Measurements from ENCODE around the gene LSP1. TPM values are rescaled to one million over a fixed set of nuclear protein-coding genes. Genes with fewer than 3 reads are reported as not detected.

LSP1 gene
- total RNA-seq, 1 donor from 2014 or later: 29.2 TPM

GRCh38 chr11:1847006-1847735 is 5.7 kb upstream of the LSP1 start:
- Histone ChIP-seq H3K4me1 (ENCODE audit: control insufficient read depth in 3 of 3, insufficient read depth in 3 of 3, low read length in 3 of 3) (peaks cover 6 to 46% (median 21%) of the 10 kb centered on the region in 3 donors), H3K36me3 (ENCODE audit: control insufficient read depth in 3 of 3, insufficient read depth in 3 of 3, low read length in 3 of 3) (no peaks in the 10 kb centered on the region)

DNA sequence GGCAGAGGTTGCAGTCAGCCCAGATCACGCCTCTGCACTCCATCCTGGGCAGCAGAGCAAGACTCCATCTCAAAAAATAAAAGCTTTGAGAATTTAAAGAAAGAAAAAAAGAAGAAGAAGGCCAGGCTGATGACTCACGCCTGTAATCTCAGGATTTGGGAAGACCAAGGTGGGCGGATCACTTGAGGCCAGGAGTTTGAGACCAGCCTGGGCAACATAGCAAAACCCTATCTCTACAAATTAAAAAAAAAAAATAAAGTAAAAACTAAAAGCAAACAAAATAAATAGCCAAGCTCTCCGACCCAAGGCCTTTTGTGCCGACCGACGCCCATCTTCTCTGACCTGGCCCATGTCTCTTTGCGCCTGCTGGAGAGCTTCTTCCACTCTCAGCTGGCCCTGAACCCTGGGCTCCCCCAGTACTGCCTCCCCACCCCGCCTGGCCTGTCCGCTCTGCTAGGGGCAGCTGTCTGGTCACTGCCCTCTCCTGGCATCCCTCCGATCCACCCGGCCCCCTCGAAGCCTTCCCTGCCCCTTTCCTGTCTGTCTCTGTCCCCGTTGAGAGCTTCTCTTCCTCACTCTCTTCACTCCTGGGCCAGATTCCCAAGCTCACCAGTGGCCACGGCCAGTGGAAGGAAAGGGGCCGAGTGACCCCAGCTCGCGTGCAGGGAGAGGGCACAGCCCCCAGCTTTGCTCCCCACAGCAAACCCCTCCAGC is 4.8 kb upstream of the LSP1 start:
- no peak overlapping the region for H3K4me3 ChIP-seq (ENCODE audit: low read length in 3 of 3)
- no peak overlapping the region for H3K27ac ChIP-seq (ENCODE audit: low read depth, low read length)
- no peak overlapping the region for H3K9ac ChIP-seq (ENCODE audit: low read depth in 1 of 3, low read length in 3 of 3)
- H3K36me3 ChIP-seq (ENCODE audit: control insufficient read depth in 3 of 3, insufficient read depth in 3 of 3, low read length in 3 of 3): no peaks in the 10 kb centered on the region
- H3K27me3 ChIP-seq (ENCODE audit: control insufficient read depth in 3 of 3, insufficient read depth in 3 of 3, low read length in 3 of 3): peaks cover 0 to 4% (median 0%) of the 10 kb centered on the region in 3 donors
- H3K4me1 ChIP-seq (ENCODE audit: control insufficient read depth in 3 of 3, insufficient read depth in 3 of 3, low read length in 3 of 3): peaks cover 8 to 49% (median 24%) of the 10 kb centered on the region in 3 donors
- no peaks in the 10 kb centered on the region for H3K9me3 ChIP-seq (ENCODE audit: control insufficient read depth in 3 of 3, low read length in 3 of 3)

More at GRCh38 chr11:1847006-1847735, 5.7 kb upstream of the LSP1 start:
- peaks cover 0 to 4% (median 0%) of the 10 kb centered on the region in 3 donors for H3K27me3 ChIP-seq (ENCODE audit: control insufficient read depth in 3 of 3, insufficient read depth in 3 of 3, low read length in 3 of 3)
- H3K9me3 ChIP-seq (ENCODE audit: control insufficient read depth in 3 of 3, low read length in 3 of 3): no peaks in the 10 kb centered on the region
- no peak overlapping the region for H3K9ac ChIP-seq (ENCODE audit: low read depth in 1 of 3, low read length in 3 of 3)
- H3K4me3 ChIP-seq (ENCODE audit: low read length in 3 of 3): no peak overlapping the region
- no peak overlapping the region for H3K27ac ChIP-seq (ENCODE audit: low read depth, low read length)

- Histone ChIP-seq H3K4me3 (ENCODE audit: low read length in 3 of 3) (no peak overlapping the region), H3K9ac (ENCODE audit: low read depth in 1 of 3, low read length in 3 of 3) (no peak overlapping the region), H3K27ac (ENCODE audit: low read depth, low read length) (no peak overlapping the region), H3K4me1 (ENCODE audit: control insufficient read depth in 3 of 3, insufficient read depth in 3 of 3, low read length in 3 of 3) (peaks cover 13 to 56% (median 29%) of the 10 kb centered on the region in 3 donors), H3K27me3 (ENCODE audit: control insufficient read depth in 3 of 3, insufficient read depth in 3 of 3, low read length in 3 of 3) (peaks cover 0 to 4% (median 0%) of the 10 kb centered on the region in 3 donors), H3K36me3 (ENCODE audit: control insufficient read depth in 3 of 3, insufficient read depth in 3 of 3, low read length in 3 of 3) (no peaks in the 10 kb centered on the region), H3K9me3 (ENCODE audit: control insufficient read depth in 3 of 3, low read length in 3 of 3) (no peaks in the 10 kb centered on the region)
Observed at GRCh38 chr11:1848640-1849430, 4.0 kb upstream of the LSP1 start.

- Histone ChIP-seq H3K4me3 (ENCODE audit: low read length in 3 of 3) (no peak overlapping the region), H3K27ac (ENCODE audit: low read depth, low read length) (no peak overlapping the region), H3K36me3 (ENCODE audit: control insufficient read depth in 3 of 3, insufficient read depth in 3 of 3, low read length in 3 of 3) (no peaks in the 10 kb centered on the region), H3K27me3 (ENCODE audit: control insufficient read depth in 3 of 3, insufficient read depth in 3 of 3, low read length in 3 of 3) (peaks cover 0 to 4% (median 0%) of the 10 kb centered on the region in 3 donors), H3K4me1 (ENCODE audit: control insufficient read depth in 3 of 3, insufficient read depth in 3 of 3, low read length in 3 of 3) (peaks cover 31 to 69% (median 36%) of the 10 kb centered on the region in 3 donors), H3K9me3 (ENCODE audit: control insufficient read depth in 3 of 3, low read length in 3 of 3) (no peaks in the 10 kb centered on the region), H3K9ac (ENCODE audit: low read depth in 1 of 3, low read length in 3 of 3) (no peak overlapping the region)
Observed at GRCh38 chr11:1851468-1852180, 1.3 kb upstream of the LSP1 start.

- peaks cover 0 to 4% (median 0%) of the 10 kb centered on the region in 3 donors for H3K27me3 ChIP-seq (ENCODE audit: control insufficient read depth in 3 of 3, insufficient read depth in 3 of 3, low read length in 3 of 3)
- H3K4me3 ChIP-seq (ENCODE audit: low read length in 3 of 3): no peak overlapping the region
- H3K27ac ChIP-seq (ENCODE audit: low read depth, low read length): peak overlapping the region; percentile 79
- peaks cover 31 to 73% (median 35%) of the 10 kb centered on the region in 3 donors for H3K4me1 ChIP-seq (ENCODE audit: control insufficient read depth in 3 of 3, insufficient read depth in 3 of 3, low read length in 3 of 3)
- H3K36me3 ChIP-seq (ENCODE audit: control insufficient read depth in 3 of 3, insufficient read depth in 3 of 3, low read length in 3 of 3): no peaks in the 10 kb centered on the region
- H3K9ac ChIP-seq (ENCODE audit: low read depth in 1 of 3, low read length in 3 of 3): no peak overlapping the region
- H3K9me3 ChIP-seq (ENCODE audit: control insufficient read depth in 3 of 3, low read length in 3 of 3): no peaks in the 10 kb centered on the region
Observed at GRCh38 chr11:1852271-1852876, 510 bp upstream of the LSP1 start.

DNA sequence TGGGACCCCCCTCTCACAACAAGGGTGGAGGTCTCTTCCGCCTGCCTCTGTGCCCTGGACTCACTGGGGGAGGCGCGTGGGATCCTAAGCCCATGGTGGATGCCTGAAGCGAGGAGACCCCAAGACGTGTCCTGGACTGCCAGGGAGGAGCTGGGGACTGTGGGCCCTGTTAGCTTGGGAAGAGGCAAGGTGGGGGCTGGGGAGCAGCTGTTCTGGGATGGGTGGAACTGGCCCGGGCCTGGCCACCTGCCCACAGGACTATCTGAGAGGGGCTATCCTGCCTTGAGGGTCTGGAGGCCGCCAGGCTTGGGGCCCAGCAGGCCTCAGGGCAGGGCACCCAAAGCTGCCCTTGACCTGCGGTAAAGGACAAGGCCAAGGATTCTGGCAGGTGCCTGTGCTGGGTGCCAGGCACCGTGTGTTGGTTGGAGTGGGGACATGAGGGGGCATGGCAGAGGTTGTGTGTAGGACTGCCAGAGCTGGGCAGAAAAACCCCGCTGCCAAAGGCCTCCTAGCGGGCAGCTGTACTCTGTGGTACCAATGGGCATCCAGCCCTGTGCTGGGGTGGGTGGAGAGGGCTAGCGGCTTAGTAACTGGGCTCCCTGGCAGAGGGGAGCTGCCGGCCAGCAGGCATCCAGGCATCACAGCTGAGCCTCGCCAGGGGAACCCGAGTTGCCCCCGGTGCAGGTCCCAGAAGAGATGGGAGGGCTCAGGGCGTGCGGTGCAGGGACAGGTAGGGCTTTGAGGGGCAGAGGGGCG is 670 bp downstream of the LSP1 start:
- Histone ChIP-seq H3K4me3 (ENCODE audit: low read length in 3 of 3) (peak overlapping the region; percentile 41 to 67 (median 64)), H3K9me3 (ENCODE audit: control insufficient read depth in 3 of 3, low read length in 3 of 3) (no peaks in the 10 kb centered on the region), H3K9ac (ENCODE audit: low read depth in 1 of 3, low read length in 3 of 3) (peak overlapping the region; percentile 72 to 82 (median 81)), H3K4me1 (ENCODE audit: control insufficient read depth in 3 of 3, insufficient read depth in 3 of 3, low read length in 3 of 3) (peaks cover 26 to 69% (median 30%) of the 10 kb centered on the region in 3 donors), H3K27ac (ENCODE audit: low read depth, low read length) (peak overlapping the region; percentile 79), H3K36me3 (ENCODE audit: control insufficient read depth in 3 of 3, insufficient read depth in 3 of 3, low read length in 3 of 3) (no peaks in the 10 kb centered on the region), H3K27me3 (ENCODE audit: control insufficient read depth in 3 of 3, insufficient read depth in 3 of 3, low read length in 3 of 3) (no peaks in the 10 kb centered on the region)

DNA sequence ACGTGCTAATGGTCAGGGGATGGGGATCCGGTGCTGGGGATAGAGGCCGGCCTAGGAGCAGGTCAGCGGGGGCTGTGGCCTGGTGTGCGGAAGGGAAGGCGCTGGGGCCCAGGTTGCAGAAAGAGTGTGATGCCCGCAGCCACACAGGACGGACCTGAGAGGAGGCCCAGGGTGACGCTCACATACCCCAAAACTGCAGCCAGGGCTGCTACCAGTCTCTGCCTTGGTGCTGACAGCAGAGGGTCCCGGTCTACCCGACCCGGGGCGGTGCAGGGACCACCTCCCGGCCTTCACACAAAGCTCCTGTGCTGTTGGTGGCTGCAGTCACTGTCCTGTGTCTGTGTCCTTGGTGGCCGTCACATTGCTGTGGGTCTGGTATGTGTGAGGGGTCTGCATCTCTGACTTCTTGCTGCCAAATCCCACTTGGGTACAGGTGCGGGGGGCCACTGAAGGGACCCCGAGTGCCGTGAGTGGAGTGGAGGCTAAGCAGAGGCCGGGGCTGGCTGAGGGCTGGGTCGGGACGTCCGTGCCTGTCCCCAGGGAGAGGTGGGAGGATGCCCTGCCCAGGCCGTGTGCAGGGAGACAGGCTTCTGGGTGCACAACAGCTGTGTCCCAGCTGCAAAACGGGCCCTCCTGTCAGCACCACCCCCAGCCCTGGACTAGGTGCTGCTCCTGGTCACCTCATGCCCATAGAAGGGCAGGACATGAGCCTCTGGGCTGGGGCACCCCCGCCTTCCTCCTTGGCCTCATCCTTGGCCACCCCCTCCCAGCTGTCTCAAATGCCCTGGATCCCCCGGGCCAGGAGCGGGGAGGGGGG is 1.5 kb downstream of the LSP1 start:
- H3K9me3 ChIP-seq (ENCODE audit: control insufficient read depth in 3 of 3, low read length in 3 of 3): no peaks in the 10 kb centered on the region
- H3K27me3 ChIP-seq (ENCODE audit: control insufficient read depth in 3 of 3, insufficient read depth in 3 of 3, low read length in 3 of 3): no peaks in the 10 kb centered on the region
- peaks cover 24 to 62% (median 25%) of the 10 kb centered on the region in 3 donors for H3K4me1 ChIP-seq (ENCODE audit: control insufficient read depth in 3 of 3, insufficient read depth in 3 of 3, low read length in 3 of 3)
- H3K4me3 ChIP-seq (ENCODE audit: low read length in 3 of 3): peak overlapping the region; percentile 41 to 67 (median 64)
- peak overlapping the region; percentile 72 to 82 (median 81) for H3K9ac ChIP-seq (ENCODE audit: low read depth in 1 of 3, low read length in 3 of 3)
- peak overlapping the region; percentile 79 for H3K27ac ChIP-seq (ENCODE audit: low read depth, low read length)
- no peaks in the 10 kb centered on the region for H3K36me3 ChIP-seq (ENCODE audit: control insufficient read depth in 3 of 3, insufficient read depth in 3 of 3, low read length in 3 of 3)

Measured in skeletal muscle tissue (tissue), 4 donors.